DOHH2 (cell line): ENCODE results near the gene ARID1B.

Experiments used
- CTCF ChIP-seq: fragments of 200-600 bp; sonication (generic); IDR thresholded peaks from one replicate; pipeline ENCODE4 v1.5.1; 2014; ENCODE audit warnings: antibody characterized with exemption, mild to moderate bottlenecking, low read depth, low read length; ENCODE audit not compliant: poor library complexity, severe bottlenecking
- EZH2phosphoT487 ChIP-seq: fragments of 200-600 bp; sonication (generic); IDR thresholded peaks from 2 replicates; pipeline ENCODE4 v1.6.1; 2017; ENCODE audit warnings: borderline replicate concordance, mild to moderate bottlenecking, antibody characterized with exemption, low read length, moderate library complexity, mixed read lengths

DNA sequence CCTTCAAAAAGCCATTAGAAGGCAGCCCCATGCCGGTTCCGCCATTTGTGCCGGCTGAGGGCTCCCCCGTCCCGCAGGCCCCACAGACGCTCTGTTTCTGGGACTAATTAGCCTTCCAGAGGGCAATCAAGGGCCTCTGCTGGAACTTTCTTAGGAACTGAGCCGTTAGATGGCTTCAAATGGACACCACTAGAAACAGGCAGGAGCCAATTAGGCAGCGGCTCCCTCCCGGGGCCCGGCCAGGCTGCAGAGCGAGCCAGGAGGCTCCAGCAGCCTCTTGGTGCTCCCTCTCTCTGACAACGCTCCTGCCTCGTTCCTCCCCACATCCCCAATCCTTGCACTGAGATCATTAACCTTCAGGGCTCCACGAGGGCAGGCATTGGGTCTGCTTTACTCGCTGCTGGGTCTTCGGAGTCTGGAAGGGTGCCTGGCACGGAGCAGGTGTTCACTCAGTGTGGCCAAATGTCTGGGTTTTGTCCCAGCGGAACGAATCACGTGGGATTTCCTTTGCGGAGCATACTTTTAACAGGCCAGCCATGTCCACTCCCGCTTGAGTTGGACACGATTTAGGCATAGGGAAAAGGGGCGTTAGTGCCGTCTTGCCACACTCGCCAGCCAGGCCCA is 447.9 kb downstream of the ARID1B start:
- TF ChIP-seq CTCF (no peak), EZH2phosphoT487 (no peak)
